ENCODE measurements around the gene TIPRL. TPM values are rescaled to one million over a fixed set of nuclear protein-coding genes. Genes with fewer than 3 reads are reported as not detected.

Gene TIPRL
- total and polyA plus RNA-seq, 2 of the 8 experiments (the other 6 are each of a cell fraction or from before 2014, with no cell fraction given): 8.1 to 27.4 TPM

- TF ChIP-seq, protein P1, sequence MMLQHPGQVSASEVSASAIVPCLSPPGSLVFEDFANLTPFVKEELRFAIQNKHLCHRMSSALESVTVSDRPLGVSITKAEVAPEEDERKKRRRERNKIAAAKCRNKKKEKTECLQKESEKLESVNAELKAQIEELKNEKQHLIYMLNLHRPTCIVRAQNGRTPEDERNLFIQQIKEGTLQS (IDR thresholded peaks at IDR 0.05; ENCODE audit: insufficient read depth, low read depth, low read length): no peak
- TF ChIP-seq CEBPB (IDR thresholded peaks at IDR 0.05; ENCODE audit: low read depth, low read length): no peak
- TF ChIP-seq NANOG (IDR thresholded peaks at IDR 0.05; ENCODE audit: insufficient read depth, low read depth, low read length, poor library complexity, severe bottlenecking): no peak
- no peak for TF ChIP-seq CHD1 (IDR thresholded peaks at IDR 0.05; ENCODE audit: low read depth, low read length)
- TF ChIP-seq JUN (IDR thresholded peaks at IDR 0.05; ENCODE audit: low read depth, low read length): no peak
- TF ChIP-seq EP300 (IDR thresholded peaks at IDR 0.05; ENCODE audit: borderline replicate concordance in 1 of 2, low read depth in 2 of 2, low read length in 2 of 2): no peak
These were observed 40.6 kb upstream of the TIPRL start (continued) for GRCh38 chr1:168138134-168138533.
